ENCODE results near the gene RPS5. TPM values are rescaled to one million over a fixed set of nuclear protein-coding genes. Genes with fewer than 3 reads are reported as not detected.
A peak's percentile ranks its signal among the peaks of the same experiment; 100 is the strongest.

The RPS5 gene
- polyA plus RNA-seq, 2 of the 4 experiments (the other 2 are of a cell fraction): 2,123 to 2,475 TPM

GRCh38 chr19:58368561-58369360 is 18.3 kb upstream of the RPS5 start:
- Histone ChIP-seq H3K9me3 (no peaks in the 10 kb centered on the region; the same call in 2 of the 3 replicates), H3K4me1 (no peaks in the 10 kb centered on the region), H3K4me3 (no peak overlapping the region), H3K4me2 (no peak overlapping the region), H3K27ac (no peak overlapping the region)
- FAIRE-seq (no peak), DNase-seq (ENCODE audit: low read depth in 1 of 2, low spot score in 1 of 2) (no peak), ATAC-seq (no peak)
- TF ChIP-seq FOSL2 (IDR thresholded peaks at IDR 0.05) (no peak), FOSL2 (CRISPR knock-in tag; IDR thresholded peaks at IDR 0.05) (no peak), RARB (CRISPR knock-in tag; IDR thresholded peaks at IDR 0.05) (no peak), JUN (IDR thresholded peaks at IDR 0.05) (no peak)
- ChIA-PET CTCF (interaction anchor here (0.9 kb wide), 1 partner anchor 151 kb away, joined by 3 read pairs; the partner anchor contains the start of gene ZBTB45), POLR2A (no interaction called here)
- WGBS (ENCODE audit: missing lambda C conversion rate): 86% methylated on average over 38 of the region's 68 CpGs

GRCh38 chr19:58372311-58373133 is 14.5 kb upstream of the RPS5 start:
- no peak for FAIRE-seq
- no peak for DNase-seq (ENCODE audit: low read depth in 1 of 2, low spot score in 1 of 2)
- TF ChIP-seq REST (IDR thresholded peaks at IDR 0.05) (no peak), HES2 (IDR thresholded peaks at IDR 0.05) (no peak), FOSL2 (IDR thresholded peaks at IDR 0.05) (no peak), FOSL2 (CRISPR knock-in tag; IDR thresholded peaks at IDR 0.05) (peak; percentile 16; the same call in 1 of the 2 replicates), JUNB (IDR thresholded peaks at IDR 0.05) (no peak), TFCP2L1 (CRISPR knock-in tag; IDR thresholded peaks at IDR 0.05) (no peak), RAD21 (conservative IDR thresholded peaks at IDR 0.05 in 1 of 2, IDR thresholded peaks at IDR 0.05 in 1 of 2) (0 out of 5 replicates have a peak, but pooled peaks of 1 of the 2 experiments have one; percentile 21), CHD2 (IDR thresholded peaks at IDR 0.05; ENCODE audit: low read length, partially characterized antibody) (no peak), BHLHE40 (IDR thresholded peaks at IDR 0.05; ENCODE audit: low read depth, low read length) (no peak), FOSB (CRISPR knock-in tag; IDR thresholded peaks at IDR 0.05) (no peak), MYC (IDR thresholded peaks at IDR 0.05; ENCODE audit: borderline replicate concordance, low read length) (no peak), RCOR1 (IDR thresholded peaks at IDR 0.05; ENCODE audit: low read depth, low read length) (no peak), NR3C1 (IDR thresholded peaks at IDR 0.05) (no peak), PBX3 (IDR thresholded peaks at IDR 0.05) (no peak), HDAC2 (IDR thresholded peaks at IDR 0.05) (no peak), ATOH8 (CRISPR knock-in tag; IDR thresholded peaks at IDR 0.05; ENCODE audit: low read depth) (no peak), MAFK (IDR thresholded peaks at IDR 0.05; ENCODE audit: partially characterized antibody) (peak; percentile 42)
- WGBS (ENCODE audit: missing lambda C conversion rate): 63% methylated on average over 15 of the region's 15 CpGs
- Histone ChIP-seq H3K4me1 (no peaks in the 10 kb centered on the region), H3K4me2 (no peak overlapping the region), H3K27ac (no peak overlapping the region), H3K9me3 (no peaks in the 10 kb centered on the region; the same call in 2 of the 3 replicates), H3K4me3 (no peak overlapping the region)
- POLR2A ChIA-PET: interaction anchor here (1.5 to 1.8 kb wide), 2 partner anchors 9 to 10 kb away, joined by 7 to 20 read pairs; partner anchors contain the start of gene ZNF497
- CTCF ChIA-PET: interaction anchor here (2.6 kb wide), 1 partner anchor 8 kb away, joined by 10 read pairs; no protein-coding TSS in a partner anchor
- ATAC-seq: peak; percentile 39 to 45; a peak in 3 of 6 replicates

Measured in A549 (cell line).